PC-3 (cell line): ENCODE results near the gene FBXO34.

Experiments
- CTCF ChIP-seq: fragments of 300-600 bp; sonication (generic); conservative IDR thresholded peaks from 2 replicates; pipeline ENCODE4 v1.5.1; 2017; ENCODE audit warnings: antibody characterized with exemption, low read depth, mild to moderate bottlenecking, low read length
- EZH2 ChIP-seq: fragments of 300-600 bp; sonication (generic); IDR thresholded peaks from one replicate; pipeline ENCODE4 v1.6.1; 2017; ENCODE audit warnings: antibody characterized with exemption, mild to moderate bottlenecking, low read length; ENCODE audit not compliant: unreplicated experiment

DNA sequence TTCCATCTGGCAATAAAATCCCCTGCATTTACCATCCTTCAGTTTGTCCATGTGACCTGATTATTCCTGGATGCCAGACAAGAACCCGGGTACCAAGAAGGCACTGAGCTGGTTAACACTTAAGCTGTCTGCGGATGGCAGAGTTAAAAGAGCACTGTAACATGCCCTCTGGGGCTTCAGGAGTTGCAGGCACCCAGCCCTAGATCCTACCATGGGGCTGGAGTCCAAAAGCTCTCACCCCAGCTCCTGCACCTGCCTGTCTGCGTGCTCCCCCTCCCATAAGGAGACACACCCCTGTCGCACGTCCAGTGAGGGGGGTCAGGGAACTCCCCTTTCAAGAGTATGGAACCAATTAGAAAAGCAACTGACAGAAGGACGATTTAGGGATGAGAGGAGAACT, 14.6 kb upstream of the FBXO34 start:
- TF ChIP-seq EZH2, result no peak
- no peak for TF ChIP-seq CTCF
